HCT116 (cell line): ENCODE measurements around the gene TKFC. TPM values are rescaled to one million over a fixed set of nuclear protein-coding genes. Genes with fewer than 3 reads are reported as not detected.

Experiments
- ATAC-seq: fragments of 200-7000 bp; cut with Tn5 transposase; 2 replicates; pipeline ENCODE4 v1.9.1; 2020; ENCODE audit warnings: mild to moderate bottlenecking, moderate library complexity
- BruUV-seq: library from RNA; stranded (reverse); fragments of 400-500 nt; replicated peaks from 2 replicates; lab custom pipeline; 2021; lab: Mats Ljungman, UMichigan
- CTCF ChIA-PET: fragments of 300-600 bp; sonication (Branson Sonifier 250); formaldehyde crosslinking; loops from one replicate; lab custom pipeline; 2021; ENCODE audit warnings: antibody characterized with exemption; lab: Charles Lee
- POLR2A ChIA-PET: fragments of 300-600, 350-600 bp; sonication (Branson Sonifier 250); formaldehyde crosslinking; loops from one replicate; lab custom pipeline; 2021; ENCODE audit warnings: antibody characterized with exemption; lab: Charles Lee
- RAD21 ChIA-PET, 2 experiments: fragments of 300-600 bp; sonication (Branson Sonifier 250); formaldehyde crosslinking; loops; one replicate each; lab custom pipeline; 2023; ENCODE audit warnings: low total read pairs in 2 of 2; ENCODE audit not compliant: uncharacterized antibody in 2 of 2, unreplicated experiment in 2 of 2, low non-redundant PET in 1 of 2; lab: Charles Lee
- DNase-seq: peaks from one replicate; pipeline ENCODE4 v3.0.0-alpha.2; 2010; ENCODE audit warnings: low read depth, low spot score
- H2AFZ ChIP-seq: fragments of 200-600 bp; shearing (Covaris generic), sonication (generic); 2 replicates; pipeline ENCODE4 v1.6.1; 2017; ENCODE audit warnings: low read depth, mixed run types, mixed read lengths, antibody characterized with exemption, low read length; ENCODE audit not compliant: poor library complexity, severe bottlenecking
- H3K27ac ChIP-seq: 2 replicates; pipeline ENCODE4 v1.5.1; 2012; ENCODE audit warnings: low read depth, low read length
- H3K27me3 ChIP-seq: fragments of 200-600 bp; sonication (generic); 2 replicates; pipeline ENCODE4 v1.6.1; 2016; ENCODE audit warnings: mixed run types, low read length, mixed read lengths; ENCODE audit not compliant: insufficient read depth
- H3K36me3 ChIP-seq, 2 experiments: fragments of 200-500 bp in 1 of 2; fragments of 200-600 bp in 1 of 2; sonication (Bioruptor generic) in 1 of 2; sonication (generic) in 1 of 2; 2 replicates each; pipeline versions ENCODE4 v1.5.1 to v1.6.1; 2014 to 2016; ENCODE audit warnings: low read length in 2 of 2, inconsistent platforms in 1 of 2, mixed read lengths in 1 of 2, mixed run types in 1 of 2; ENCODE audit not compliant: insufficient read depth in 2 of 2, control insufficient read depth in 1 of 2
- H3K4me1 ChIP-seq, 2 experiments: fragments of 200-600 bp in 1 of 2; sonication (generic) in 1 of 2; 2 replicates each; pipeline versions ENCODE4 v1.5.1 to v1.6.1; 2012 to 2017; ENCODE audit warnings: low read length in 2 of 2, inconsistent platforms in 1 of 2, mild to moderate bottlenecking in 1 of 2, mixed read lengths in 1 of 2, mixed run types in 1 of 2, moderate library complexity in 1 of 2; ENCODE audit not compliant: insufficient read depth in 2 of 2, control insufficient read depth in 1 of 2
- H3K4me2 ChIP-seq: fragments of 200-600 bp; sonication (generic); 2 replicates; pipeline ENCODE4 v1.6.1; 2017; ENCODE audit warnings: mixed run types, low read length, mixed read lengths
- H3K4me3 ChIP-seq, 2 experiments: fragments of 200-600 bp in 1 of 2; sonication (generic) in 1 of 2; replicated peaks in 1 of 2; 2 replicates each; pipeline ENCODE4 v1.5.1; 2011 to 2016; ENCODE audit warnings: low read length in 2 of 2, control low read depth in 1 of 2, low read depth in 1 of 2, mild to moderate bottlenecking in 1 of 2, mixed read lengths in 1 of 2, mixed run types in 1 of 2
- H3K79me2 ChIP-seq: fragments of 200-600 bp; sonication (generic); 2 replicates; pipeline ENCODE4 v1.6.1; 2017; ENCODE audit warnings: mild to moderate bottlenecking, mixed run types, low read length, moderate library complexity, mixed read lengths; ENCODE audit not compliant: insufficient read depth
- H3K9ac ChIP-seq: fragments of 200-600 bp; sonication (generic); 2 replicates; pipeline ENCODE4 v1.6.1; 2016; ENCODE audit warnings: low read length, mixed read lengths
- H3K9me2 ChIP-seq: fragments of 200-600 bp; sonication (generic), shearing (Covaris generic); 2 replicates; pipeline ENCODE4 v1.6.1; 2017; ENCODE audit warnings: mixed run types, mild to moderate bottlenecking, moderate library complexity; ENCODE audit not compliant: insufficient read depth
- H3K9me3 ChIP-seq, 2 experiments: fragments of 200-500 bp in 1 of 2; fragments of 200-600 bp in 1 of 2; sonication (Bioruptor generic) in 1 of 2; sonication (generic) in 1 of 2; 2 replicates each; pipeline ENCODE4 v1.6.1; 2014 to 2017; ENCODE audit warnings: low read length in 2 of 2, mixed read lengths in 2 of 2, inconsistent platforms in 1 of 2, low read depth in 1 of 2, mild to moderate bottlenecking in 1 of 2, mixed run types in 1 of 2, moderate library complexity in 1 of 2; ENCODE audit not compliant: control insufficient read depth in 1 of 2, insufficient read depth in 1 of 2
- H4K20me1 ChIP-seq: fragments of 200-600 bp; sonication (generic), shearing (Covaris generic); 2 replicates; pipeline ENCODE4 v1.6.1; 2017; ENCODE audit warnings: mixed run types, mild to moderate bottlenecking, moderate library complexity; ENCODE audit not compliant: insufficient read depth
- SP1 ChIP-seq: IDR thresholded peaks from 2 replicates; pipeline ENCODE4 v1.6.1; 2012; ENCODE audit warnings: low read depth
- SRF ChIP-seq: IDR thresholded peaks from 2 replicates; pipeline ENCODE4 v1.6.1; 2012; ENCODE audit warnings: low read depth
- ZNF274 ChIP-seq: fragments of 200-500 bp; sonication (Bioruptor generic); IDR thresholded peaks from 2 replicates; pipeline ENCODE4 v1.6.1; 2014; ENCODE audit warnings: mild to moderate bottlenecking, low read depth, low read length, inconsistent platforms
- intact Hi-C: fragments of 100-400 bp; cut with micrococcal nuclease; formaldehyde crosslinking; loops from 2 replicates; pipeline ENCODE4 v1.10.0; 2022
- total RNA-seq: library from RNA; stranded (reverse); gene quantifications from one replicate; pipeline ENCODE4 v1.2.1, GENCODE V29; 2021; ENCODE audit not compliant: unreplicated experiment
- TF ChIP-seq, protein P1 (sequence below): IDR thresholded peaks from 2 replicates; pipeline ENCODE4 v1.6.1; 2012
- TF ChIP-seq, protein P2 (sequence below): IDR thresholded peaks from 2 replicates; pipeline ENCODE4 v1.6.1; 2012; ENCODE audit warnings: low read depth
- TF ChIP-seq, protein P3 (sequence below): IDR thresholded peaks from 2 replicates; pipeline ENCODE4 v1.6.1; 2011; ENCODE audit warnings: mild to moderate bottlenecking, low read length, moderate library complexity; ENCODE audit not compliant: insufficient replicate concordance; ENCODE audit errors: extremely low read depth
- TF ChIP-seq, protein P4 (sequence below): IDR thresholded peaks from 2 replicates; pipeline ENCODE4 v1.6.1; 2012

Gene TKFC
- total RNA-seq, 1 experiment from 2014 or later, result 156 TPM

DNA sequence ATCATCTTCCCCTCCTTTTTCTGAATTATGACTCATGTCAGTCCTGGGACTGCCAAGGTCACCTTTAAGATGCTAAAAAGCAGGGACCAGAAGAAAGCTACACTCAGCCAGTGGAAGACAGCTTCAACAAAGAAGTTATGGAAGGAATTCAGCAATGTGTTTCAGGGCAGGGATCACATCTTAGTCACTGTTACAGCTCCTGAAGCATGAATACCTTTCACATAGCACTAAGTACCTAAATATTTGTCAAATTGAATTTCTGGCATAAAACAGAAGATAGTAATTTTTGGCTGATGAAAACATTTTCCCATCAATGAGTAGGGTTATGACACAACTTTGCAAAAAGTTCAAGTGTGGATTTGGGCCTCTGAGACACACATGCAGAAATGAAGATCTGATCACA lies 5.4 kb upstream of the TKFC start:
- ATAC-seq (no peak), DNase-seq (no peak)
- CTCF ChIA-PET, result interaction anchor here (1.1 kb wide), 1 partner anchor 8 kb away, joined by 3 read pairs; no protein-coding TSS in a partner anchor
- H3K79me2 ChIP-seq, result peaks cover 77% of the 10 kb centered on the region
- H3K9ac ChIP-seq, result no peak overlapping the region
- H2AFZ ChIP-seq, result no peak overlapping the region
- H3K27me3 ChIP-seq, result no peaks in the 10 kb centered on the region
- H3K4me2 ChIP-seq, result no peak overlapping the region
- H3K9me3 ChIP-seq, result no peaks in the 10 kb centered on the region
- RAD21 ChIA-PET, result no interaction called here
- H3K4me1 ChIP-seq, result peaks cover 8 to 14% of the 10 kb centered on the region in 2 experiments
- TF ChIP-seq, protein P1, sequence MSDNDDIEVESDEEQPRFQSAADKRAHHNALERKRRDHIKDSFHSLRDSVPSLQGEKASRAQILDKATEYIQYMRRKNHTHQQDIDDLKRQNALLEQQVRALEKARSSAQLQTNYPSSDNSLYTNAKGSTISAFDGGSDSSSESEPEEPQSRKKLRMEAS, result no peak
- TF ChIP-seq SP1 (no peak), SRF (no peak), ZNF274 (no peak)
- TF ChIP-seq, protein P2, sequence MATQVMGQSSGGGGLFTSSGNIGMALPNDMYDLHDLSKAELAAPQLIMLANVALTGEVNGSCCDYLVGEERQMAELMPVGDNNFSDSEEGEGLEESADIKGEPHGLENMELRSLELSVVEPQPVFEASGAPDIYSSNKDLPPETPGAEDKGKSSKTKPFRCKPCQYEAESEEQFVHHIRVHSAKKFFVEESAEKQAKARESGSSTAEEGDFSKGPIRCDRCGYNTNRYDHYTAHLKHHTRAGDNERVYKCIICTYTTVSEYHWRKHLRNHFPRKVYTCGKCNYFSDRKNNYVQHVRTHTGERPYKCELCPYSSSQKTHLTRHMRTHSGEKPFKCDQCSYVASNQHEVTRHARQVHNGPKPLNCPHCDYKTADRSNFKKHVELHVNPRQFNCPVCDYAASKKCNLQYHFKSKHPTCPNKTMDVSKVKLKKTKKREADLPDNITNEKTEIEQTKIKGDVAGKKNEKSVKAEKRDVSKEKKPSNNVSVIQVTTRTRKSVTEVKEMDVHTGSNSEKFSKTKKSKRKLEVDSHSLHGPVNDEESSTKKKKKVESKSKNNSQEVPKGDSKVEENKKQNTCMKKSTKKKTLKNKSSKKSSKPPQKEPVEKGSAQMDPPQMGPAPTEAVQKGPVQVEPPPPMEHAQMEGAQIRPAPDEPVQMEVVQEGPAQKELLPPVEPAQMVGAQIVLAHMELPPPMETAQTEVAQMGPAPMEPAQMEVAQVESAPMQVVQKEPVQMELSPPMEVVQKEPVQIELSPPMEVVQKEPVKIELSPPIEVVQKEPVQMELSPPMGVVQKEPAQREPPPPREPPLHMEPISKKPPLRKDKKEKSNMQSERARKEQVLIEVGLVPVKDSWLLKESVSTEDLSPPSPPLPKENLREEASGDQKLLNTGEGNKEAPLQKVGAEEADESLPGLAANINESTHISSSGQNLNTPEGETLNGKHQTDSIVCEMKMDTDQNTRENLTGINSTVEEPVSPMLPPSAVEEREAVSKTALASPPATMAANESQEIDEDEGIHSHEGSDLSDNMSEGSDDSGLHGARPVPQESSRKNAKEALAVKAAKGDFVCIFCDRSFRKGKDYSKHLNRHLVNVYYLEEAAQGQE, result no peak
- TF ChIP-seq, protein P3, sequence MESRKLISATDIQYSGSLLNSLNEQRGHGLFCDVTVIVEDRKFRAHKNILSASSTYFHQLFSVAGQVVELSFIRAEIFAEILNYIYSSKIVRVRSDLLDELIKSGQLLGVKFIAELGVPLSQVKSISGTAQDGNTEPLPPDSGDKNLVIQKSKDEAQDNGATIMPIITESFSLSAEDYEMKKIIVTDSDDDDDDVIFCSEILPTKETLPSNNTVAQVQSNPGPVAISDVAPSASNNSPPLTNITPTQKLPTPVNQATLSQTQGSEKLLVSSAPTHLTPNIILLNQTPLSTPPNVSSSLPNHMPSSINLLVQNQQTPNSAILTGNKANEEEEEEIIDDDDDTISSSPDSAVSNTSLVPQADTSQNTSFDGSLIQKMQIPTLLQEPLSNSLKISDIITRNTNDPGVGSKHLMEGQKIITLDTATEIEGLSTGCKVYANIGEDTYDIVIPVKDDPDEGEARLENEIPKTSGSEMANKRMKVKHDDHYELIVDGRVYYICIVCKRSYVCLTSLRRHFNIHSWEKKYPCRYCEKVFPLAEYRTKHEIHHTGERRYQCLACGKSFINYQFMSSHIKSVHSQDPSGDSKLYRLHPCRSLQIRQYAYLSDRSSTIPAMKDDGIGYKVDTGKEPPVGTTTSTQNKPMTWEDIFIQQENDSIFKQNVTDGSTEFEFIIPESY, result no peak
- TF ChIP-seq, protein P4, sequence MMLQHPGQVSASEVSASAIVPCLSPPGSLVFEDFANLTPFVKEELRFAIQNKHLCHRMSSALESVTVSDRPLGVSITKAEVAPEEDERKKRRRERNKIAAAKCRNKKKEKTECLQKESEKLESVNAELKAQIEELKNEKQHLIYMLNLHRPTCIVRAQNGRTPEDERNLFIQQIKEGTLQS, result no peak
- no TSS peak for BruUV-seq
- H3K36me3 ChIP-seq, result peaks cover 46 to 55% of the 10 kb centered on the region in 2 experiments
- H4K20me1 ChIP-seq, result no peaks in the 10 kb centered on the region; the same call in 1 of the 2 replicates
- POLR2A ChIA-PET, result interaction anchor here (1.7 kb wide), 1 partner anchor 8 kb away, joined by 5 read pairs; no protein-coding TSS in a partner anchor
- H3K9me2 ChIP-seq, result no peaks in the 10 kb centered on the region
- H3K4me3 ChIP-seq, result no peak overlapping the region
- intact Hi-C loops, result no loop called here
- no peak overlapping the region for H3K27ac ChIP-seq
